HG02759 (cell line): ENCODE data around the gene TSSK2.
"Not testable (repeated sequence)": the region's sequence is repeated elsewhere in the genome, so short reads cannot be mapped to it uniquely, and the experiment has no call there.

Experiments used
- ATAC-seq: cut with Tn5 transposase; IDR thresholded peaks from one replicate; pipeline ENCODE4 v1.9.1; 2021; ENCODE audit warnings: mild to moderate bottlenecking, moderate library complexity; ENCODE audit not compliant: unreplicated experiment

The TSSK2 gene

GRCh38 chr22:19138217-19139000 is 7.3 kb downstream of the TSSK2 start:
- ATAC-seq, result no peak

DNA sequence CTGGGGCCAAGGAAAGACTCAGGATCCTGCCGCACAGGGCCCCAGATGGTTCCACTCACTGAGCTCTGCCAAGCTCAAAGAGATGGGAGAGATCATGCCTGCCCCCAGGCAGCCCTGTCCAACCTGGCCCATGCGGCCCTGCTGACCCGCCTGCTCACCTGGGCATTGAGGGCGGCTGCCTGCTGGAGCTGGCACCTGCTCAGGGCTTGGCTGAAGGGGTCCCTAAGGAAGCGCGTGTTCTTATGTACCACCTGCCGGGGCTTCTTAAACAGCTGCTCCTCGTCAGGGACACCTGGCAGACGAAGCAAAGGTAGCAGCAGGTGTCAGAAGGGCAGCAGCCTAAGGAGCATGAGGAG is 7.9 kb downstream of the TSSK2 start:
- ATAC-seq, result no peak

DNA sequence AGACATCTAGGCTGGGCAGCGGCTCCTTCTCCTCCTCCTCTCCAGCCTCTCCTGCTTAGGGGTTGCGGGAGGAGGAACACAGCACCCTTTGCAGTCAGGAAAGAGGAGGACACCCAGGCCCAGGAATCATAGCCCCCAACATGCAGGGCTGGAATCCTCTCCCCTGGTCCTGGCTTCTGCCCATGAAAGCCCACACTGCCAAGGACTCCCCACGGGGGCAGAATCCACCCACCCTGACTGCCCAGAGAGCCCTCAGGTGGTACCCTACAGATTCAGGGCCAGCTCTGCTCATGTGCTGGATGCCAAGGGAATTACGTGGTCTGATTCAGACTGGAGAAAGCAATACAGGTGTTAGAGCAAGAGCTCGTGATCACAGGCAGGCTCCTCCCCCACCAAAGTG is 8.9 kb downstream of the TSSK2 start:
- no peak for ATAC-seq

- no peak for ATAC-seq
These were observed 11.3 kb downstream of the TSSK2 start for GRCh38 chr22:19142394-19142793.

GRCh38 chr22:19143212-19143611 is 12.1 kb downstream of the TSSK2 start:
- no peak for ATAC-seq

DNA sequence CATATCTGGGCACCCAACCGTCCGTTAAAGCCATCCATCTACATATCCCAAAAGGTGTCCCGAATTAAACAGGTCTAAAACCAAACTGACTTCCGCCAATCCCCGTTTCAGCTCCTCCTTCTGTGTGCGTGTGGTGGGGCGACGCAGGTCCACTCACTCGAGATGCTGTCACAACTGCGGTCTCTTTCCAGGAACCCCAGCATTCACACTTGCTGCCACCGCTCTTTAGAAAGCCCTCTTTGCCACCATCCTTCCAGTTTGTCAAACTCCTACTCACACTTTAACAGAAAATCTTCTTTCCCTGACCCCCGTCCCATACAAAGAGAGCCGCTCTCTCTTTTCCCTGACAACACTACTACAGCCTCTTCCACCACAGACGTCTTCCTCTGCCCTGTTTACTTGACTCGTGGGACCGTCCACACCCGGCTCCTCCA is 12.9 kb downstream of the TSSK2 start:
- no peak for ATAC-seq

GRCh38 chr22:19146215-19146968 is 15.3 kb downstream of the TSSK2 start:
- no peak for ATAC-seq

DNA sequence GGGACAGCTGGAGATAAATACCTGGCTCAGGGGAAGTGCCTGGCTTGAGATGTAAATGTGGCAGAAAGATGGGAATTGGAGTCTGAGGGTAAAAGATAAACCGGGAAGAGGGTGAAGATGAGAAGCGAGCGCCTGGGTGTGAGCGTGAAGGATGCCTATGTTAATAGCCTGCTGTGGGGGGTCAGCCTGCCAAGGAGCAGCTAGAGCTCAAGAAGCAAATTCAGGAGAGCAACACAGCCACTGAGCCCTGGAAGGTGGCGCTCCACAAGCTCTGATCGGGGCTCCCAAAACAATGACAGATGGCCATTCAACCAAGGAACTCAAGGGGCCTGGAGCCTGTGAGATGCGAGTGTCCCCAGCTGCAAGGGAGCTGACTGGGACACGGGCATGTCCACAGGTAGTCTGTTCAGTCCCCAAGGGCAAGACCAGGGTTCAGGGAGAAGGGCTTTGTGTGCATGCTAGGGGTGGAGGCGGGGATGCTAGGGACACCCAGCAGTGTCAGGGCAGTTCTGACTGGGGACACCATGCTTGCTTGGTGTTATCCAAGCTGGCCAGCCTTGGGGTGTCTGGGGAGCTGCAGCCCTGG is 16.2 kb downstream of the TSSK2 start:
- no peak for ATAC-seq

DNA sequence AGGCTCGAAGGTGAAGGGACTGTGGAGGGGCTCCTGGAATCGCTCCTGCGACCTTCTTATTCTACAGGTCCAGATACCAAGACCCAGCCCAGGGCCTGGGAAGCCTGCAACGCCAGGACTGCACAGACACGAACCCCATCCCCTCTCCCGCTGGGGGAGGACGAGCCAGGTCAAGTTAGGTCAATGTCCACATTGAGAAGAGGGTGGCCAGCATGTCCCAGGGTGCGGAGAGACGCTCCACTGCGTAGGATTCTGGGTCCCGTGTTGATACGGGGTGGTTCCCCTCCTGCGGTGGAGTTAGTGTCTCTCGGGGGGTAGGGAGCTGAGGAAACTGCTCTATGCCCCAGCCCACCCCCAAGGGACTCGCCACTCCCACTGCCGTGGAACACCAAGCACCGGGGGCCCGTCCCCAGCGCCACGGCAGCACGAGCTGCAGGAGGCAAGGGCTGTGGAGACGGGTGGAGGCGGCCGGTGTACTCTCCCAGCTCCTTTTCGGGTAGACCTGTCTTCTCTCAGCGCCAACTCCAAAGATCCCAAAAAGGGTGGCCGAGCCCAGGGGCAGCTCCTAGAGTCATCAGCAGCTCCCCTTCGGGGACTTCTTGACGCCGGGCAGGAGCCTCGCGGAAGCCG is 17.4 kb downstream of the TSSK2 start:
- no peak for ATAC-seq

DNA sequence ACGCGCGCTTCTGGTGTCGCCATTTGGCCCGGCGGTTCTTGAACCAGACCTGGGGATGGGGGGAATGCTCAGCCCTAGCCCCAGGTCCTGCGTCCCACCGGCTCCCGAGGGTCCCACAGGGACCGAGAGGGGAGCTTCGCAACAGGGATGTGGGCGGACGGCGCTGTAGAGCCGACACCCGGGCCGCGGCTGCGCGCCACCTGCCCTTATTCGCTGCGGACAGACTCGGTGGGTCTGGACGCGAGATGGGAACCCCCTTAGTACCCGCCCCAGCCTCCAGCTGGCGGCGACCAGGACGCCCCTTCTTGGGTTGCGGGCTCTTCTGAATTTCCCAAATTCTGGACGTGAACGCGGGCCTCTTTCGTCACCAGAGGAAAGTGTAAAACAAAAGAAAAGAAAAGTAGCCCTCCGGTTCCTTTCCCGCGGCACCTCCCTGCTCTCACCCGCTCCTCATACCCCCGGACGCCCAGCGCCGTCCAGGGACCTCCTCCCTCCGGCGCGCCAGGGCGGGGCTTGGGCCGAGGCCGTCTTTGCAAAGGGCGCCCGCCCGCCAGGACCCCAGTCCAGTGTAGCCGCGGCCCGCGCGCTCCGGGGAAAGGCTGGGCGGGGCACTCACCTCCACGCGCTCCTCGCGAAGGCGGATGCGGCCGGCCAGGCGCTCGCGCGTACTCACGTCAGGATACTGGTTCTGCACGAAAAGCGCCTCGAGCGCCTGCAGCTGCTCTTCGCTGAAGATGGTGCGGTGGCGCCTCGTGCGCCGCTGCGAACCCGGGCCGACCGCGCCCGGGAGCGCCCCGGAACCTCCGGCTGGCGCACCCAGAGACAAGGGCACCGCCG is 18.2 kb downstream of the TSSK2 start:
- no peak for ATAC-seq

DNA sequence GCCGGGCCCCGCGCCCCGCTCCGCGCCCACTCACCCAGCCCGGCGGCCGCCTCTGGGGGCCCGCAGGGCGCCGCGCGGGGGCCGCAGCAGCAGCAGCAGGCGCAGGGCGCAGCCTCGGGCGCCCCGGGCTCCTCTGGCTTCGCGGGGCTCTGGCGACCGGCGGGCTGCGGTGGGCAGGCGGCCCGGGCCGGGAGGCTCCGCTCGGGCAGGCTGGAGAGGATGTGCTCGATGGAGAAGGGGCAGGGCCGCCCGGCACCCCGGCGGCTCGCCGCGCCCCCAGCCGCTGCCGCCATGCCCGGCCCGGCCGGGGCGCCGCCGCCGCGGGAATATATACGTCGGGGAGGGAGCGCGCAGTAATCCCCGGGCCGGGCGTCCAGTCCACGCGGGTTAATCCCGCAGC is 18.9 kb downstream of the TSSK2 start, which contains the start of gene GSC2:
Gene GSC2 (minus strand): TSS at position 302 of the 400 bp plus-strand sequence. CDS start 9 bp downstream, at position 293.
- ATAC-seq, result no peak

GRCh38 chr22:19150482-19151328 is 19.6 kb downstream of the TSSK2 start:
- ATAC-seq, result no peak

DNA sequence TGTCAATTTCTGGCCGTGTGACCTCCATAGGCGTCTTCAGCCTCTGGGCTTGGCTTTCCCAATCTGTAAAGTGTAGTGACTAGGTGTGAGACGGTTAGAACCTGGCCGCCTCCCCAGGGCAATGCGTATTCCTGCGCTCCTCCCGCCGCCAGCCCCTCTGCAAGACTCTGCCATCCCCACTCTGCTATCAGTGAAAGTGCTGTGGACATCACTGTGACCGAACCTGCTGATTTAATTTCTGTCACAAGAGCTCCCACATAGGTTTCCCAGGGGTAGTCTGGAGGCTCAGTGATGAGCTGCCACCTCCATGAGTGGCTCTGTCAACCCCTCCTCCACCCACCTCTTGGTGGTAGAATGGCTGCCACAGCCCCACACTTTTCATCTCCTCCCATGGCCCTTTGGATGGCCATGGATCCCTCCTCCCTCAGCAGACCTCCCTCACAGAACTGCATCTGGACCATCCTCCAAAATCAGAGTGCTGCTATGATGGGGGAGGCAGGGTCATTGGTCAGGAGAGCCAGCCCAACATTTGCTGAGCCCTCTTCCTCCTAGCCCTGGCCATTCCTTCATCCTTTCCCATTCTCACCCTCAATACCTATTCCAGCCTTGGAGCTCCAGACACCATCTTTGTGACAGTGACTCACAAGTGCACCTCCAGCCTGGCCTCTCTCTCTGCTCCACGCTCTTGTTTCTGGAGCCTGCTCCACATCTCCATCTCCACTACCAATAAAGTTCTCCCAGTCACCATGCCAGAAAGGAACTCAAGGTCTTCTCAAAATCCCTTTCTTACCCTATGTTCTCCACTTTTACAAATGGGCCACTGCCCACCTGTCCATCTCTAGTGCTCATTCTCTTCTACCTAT is 20.5 kb downstream of the TSSK2 start:
- no peak for ATAC-seq

- no peak for ATAC-seq
These were observed 22.1 kb downstream of the TSSK2 start for GRCh38 chr22:19152942-19153883.

- not testable (repeated sequence) for ATAC-seq
These were observed 25.0 kb downstream of the TSSK2 start for GRCh38 chr22:19156109-19156508.

GRCh38 chr22:19158649-19159048 is 27.5 kb downstream of the TSSK2 start:
- not testable (repeated sequence) for ATAC-seq

DNA sequence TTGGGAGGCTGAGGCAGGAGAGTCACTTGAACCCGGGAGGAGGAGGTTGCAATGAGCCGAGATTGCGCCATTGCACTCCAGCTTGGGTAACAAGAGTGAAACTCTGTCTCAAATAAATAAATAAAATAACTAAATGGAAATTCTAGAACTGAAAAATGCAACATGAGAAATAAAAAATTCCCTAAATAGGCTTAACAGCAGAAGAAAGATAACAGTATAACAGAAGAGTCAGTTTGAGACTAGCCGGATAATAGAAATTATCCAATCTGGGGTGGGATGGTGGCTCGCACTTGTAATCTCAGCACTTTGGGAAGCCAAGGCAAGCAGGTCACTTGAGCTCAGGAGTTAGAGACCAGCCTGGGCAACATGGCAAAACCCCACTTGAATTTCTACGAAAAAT is 33.3 kb downstream of the TSSK2 start:
- ATAC-seq, result no peak

DNA sequence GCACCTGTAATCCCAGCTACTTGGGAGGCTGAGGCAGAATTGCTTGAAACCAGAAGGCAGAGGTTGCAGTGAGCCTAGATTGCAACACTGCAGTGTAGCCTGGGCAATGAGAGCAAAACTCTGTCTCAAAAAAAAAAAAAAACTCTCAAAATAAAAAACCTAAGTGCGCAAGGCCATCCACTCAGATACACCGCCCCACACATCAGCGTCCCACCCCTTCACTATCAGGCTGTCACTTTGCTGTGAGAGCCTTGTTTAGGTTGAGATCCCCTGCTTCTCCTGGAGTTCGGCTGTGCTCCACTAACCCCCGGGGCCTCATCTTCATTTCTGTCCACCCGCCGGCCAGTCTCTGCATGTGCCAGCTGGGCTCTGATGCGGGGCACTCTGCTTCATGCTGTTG is 35.3 kb downstream of the TSSK2 start:
- ATAC-seq, result no peak
